Osteoblast (primary cell): ENCODE measurements around the gene ELAVL2. TPM values are rescaled to one million over a fixed set of nuclear protein-coding genes. Genes with fewer than 3 reads are reported as not detected.
"Not testable (repeated sequence)": the region's sequence is repeated elsewhere in the genome, so short reads cannot be mapped to it uniquely, and the experiment has no call there.

ENCODE experiments used
- DNase-seq: peaks from one replicate; pipeline ENCODE4 v3.0.0; 2011; ENCODE audit warnings: low spot score, mixed read lengths; ENCODE audit not compliant: insufficient read length; ENCODE audit errors: missing footprints
- H2AFZ ChIP-seq: 2 replicates; pipeline ENCODE4 v1.6.0; 2011; ENCODE audit warnings: mild to moderate bottlenecking, low read length
- H3K27ac ChIP-seq: 2 replicates; pipeline ENCODE4 v1.5.1; 2011; ENCODE audit warnings: mild to moderate bottlenecking, low read depth, low read length, moderate library complexity
- H3K27me3 ChIP-seq: 2 replicates; pipeline ENCODE4 v1.6.0; 2012; ENCODE audit warnings: mild to moderate bottlenecking, control low read depth, inconsistent platforms, low read length, moderate library complexity; ENCODE audit not compliant: insufficient read depth
- H3K36me3 ChIP-seq: 2 replicates; pipeline ENCODE4 v1.5.1; 2011; ENCODE audit warnings: mild to moderate bottlenecking, low read length, control low read depth, moderate library complexity; ENCODE audit not compliant: insufficient read depth
- H3K4me1 ChIP-seq: 2 replicates; pipeline ENCODE4 v1.5.1; 2011; ENCODE audit warnings: mild to moderate bottlenecking, low read length, control low read depth, moderate library complexity; ENCODE audit not compliant: insufficient read depth
- H3K4me2 ChIP-seq: 2 replicates; pipeline ENCODE4 v1.6.0; 2011; ENCODE audit warnings: mild to moderate bottlenecking, low read length; ENCODE audit not compliant: insufficient read depth
- H3K4me3 ChIP-seq: fragments of 200-600 bp; sonication (generic); 3 replicates; pipeline ENCODE4 v1.5.1; 2012; ENCODE audit warnings: mild to moderate bottlenecking, low read length, inconsistent platforms; ENCODE audit not compliant: insufficient read depth
- H3K79me2 ChIP-seq: 2 replicates; pipeline ENCODE4 v1.6.0; 2012; ENCODE audit warnings: mild to moderate bottlenecking, low read length, control low read depth, inconsistent platforms; ENCODE audit not compliant: insufficient read depth
- H3K9me3 ChIP-seq: 2 replicates; pipeline ENCODE4 v1.5.1; 2011; ENCODE audit warnings: low read depth, low read length, control low read depth
- H4K20me1 ChIP-seq: 2 replicates; pipeline ENCODE4 v1.6.0; 2012; ENCODE audit warnings: mild to moderate bottlenecking, low read length, control low read depth; ENCODE audit not compliant: insufficient read depth
- total RNA-seq: library from RNA; depleted of rRNA; stranded (reverse); fragments of >200 nt; gene quantifications from 2 replicates; pipeline ENCODE4 v1.2.3, GENCODE V29; 2012
- TF ChIP-seq, protein P1 (sequence below): IDR thresholded peaks from 2 replicates; pipeline ENCODE4 v1.5.1; 2011; ENCODE audit warnings: mild to moderate bottlenecking, low read depth, low read length, moderate library complexity; ENCODE audit errors: extremely low read depth

The ELAVL2 gene
- total RNA-seq, 1 donor: 0.36 TPM

DNA sequence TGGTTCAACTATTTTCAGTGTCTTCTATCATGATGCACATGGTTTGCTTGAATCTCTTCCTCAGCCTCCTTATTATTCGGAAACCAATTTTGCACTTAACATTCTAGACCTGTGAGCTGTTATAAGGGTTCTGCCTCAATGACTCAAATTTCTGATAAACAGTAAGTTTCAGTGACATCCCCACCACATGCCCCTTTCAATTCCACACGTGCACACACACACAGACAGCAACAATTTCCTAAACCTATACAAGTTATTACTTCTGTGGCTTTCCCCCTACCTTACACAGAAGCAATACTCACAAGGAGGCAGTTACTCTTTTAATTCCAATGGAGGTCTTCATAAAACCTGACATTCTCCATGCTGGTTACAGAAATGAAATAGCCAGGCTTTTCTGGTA lies 102.4 kb downstream of the ELAVL2 start:
- TF ChIP-seq, protein P1, sequence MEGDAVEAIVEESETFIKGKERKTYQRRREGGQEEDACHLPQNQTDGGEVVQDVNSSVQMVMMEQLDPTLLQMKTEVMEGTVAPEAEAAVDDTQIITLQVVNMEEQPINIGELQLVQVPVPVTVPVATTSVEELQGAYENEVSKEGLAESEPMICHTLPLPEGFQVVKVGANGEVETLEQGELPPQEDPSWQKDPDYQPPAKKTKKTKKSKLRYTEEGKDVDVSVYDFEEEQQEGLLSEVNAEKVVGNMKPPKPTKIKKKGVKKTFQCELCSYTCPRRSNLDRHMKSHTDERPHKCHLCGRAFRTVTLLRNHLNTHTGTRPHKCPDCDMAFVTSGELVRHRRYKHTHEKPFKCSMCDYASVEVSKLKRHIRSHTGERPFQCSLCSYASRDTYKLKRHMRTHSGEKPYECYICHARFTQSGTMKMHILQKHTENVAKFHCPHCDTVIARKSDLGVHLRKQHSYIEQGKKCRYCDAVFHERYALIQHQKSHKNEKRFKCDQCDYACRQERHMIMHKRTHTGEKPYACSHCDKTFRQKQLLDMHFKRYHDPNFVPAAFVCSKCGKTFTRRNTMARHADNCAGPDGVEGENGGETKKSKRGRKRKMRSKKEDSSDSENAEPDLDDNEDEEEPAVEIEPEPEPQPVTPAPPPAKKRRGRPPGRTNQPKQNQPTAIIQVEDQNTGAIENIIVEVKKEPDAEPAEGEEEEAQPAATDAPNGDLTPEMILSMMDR: no peak
- Histone ChIP-seq H3K4me3 (no peak overlapping the region), H2AFZ (no peak overlapping the region), H3K4me2 (no peak overlapping the region), H4K20me1 (no peaks in the 10 kb centered on the region), H3K27me3 (no peaks in the 10 kb centered on the region), H3K79me2 (no peaks in the 10 kb centered on the region), H3K36me3 (no peaks in the 10 kb centered on the region), H3K27ac (no peak overlapping the region), H3K9me3 (no peaks in the 10 kb centered on the region), H3K4me1 (no peaks in the 10 kb centered on the region)
- no peak for DNase-seq

DNA sequence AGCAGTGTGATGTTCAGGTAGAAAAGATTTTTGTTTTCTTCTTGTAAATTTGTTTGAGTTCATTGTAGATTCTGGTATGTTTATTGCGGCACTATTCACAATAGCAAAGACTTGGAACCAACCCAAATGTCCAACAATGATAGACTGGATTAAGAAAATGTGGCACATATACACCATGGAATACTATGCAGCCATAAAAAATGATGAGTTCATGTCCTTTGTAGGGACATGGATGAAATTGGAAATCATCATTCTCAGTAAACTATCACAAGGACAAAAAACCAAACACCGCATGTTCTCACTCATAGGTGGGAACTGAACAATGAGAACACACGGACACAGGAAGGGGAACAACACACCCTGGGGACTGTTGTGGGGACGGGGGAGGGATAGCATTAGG lies 103.0 kb downstream of the ELAVL2 start:
- not testable (repeated sequence) for H3K4me3 ChIP-seq, H3K27ac ChIP-seq, H3K4me2 ChIP-seq, H4K20me1 ChIP-seq, H3K4me1 ChIP-seq, H3K9me3 ChIP-seq, H3K36me3 ChIP-seq, H2AFZ ChIP-seq, H3K79me2 ChIP-seq, DNase-seq, H3K27me3 ChIP-seq

DNA sequence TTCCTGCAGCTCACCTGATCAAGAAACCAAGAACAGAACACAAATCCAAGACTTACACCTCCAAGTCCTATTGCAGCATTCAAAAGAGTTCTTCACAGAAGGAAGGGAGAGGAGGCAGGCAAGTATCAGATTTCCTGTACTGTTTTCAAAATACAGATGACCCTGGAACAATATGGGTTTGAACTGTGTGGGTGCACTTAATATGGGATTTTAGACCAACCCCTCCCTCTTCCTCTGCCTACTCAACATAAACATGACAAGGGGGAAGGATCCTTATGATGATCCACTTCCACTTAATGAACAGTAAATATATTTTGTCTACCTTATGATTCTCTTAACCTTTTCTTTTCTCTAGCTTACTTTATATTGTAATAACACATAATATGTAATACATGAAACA lies 104.6 kb downstream of the ELAVL2 start:
- DNase-seq: no peak
- Histone ChIP-seq H3K36me3 (no peaks in the 10 kb centered on the region), H3K27ac (no peak overlapping the region), H4K20me1 (no peaks in the 10 kb centered on the region), H3K4me1 (no peaks in the 10 kb centered on the region), H3K27me3 (no peaks in the 10 kb centered on the region), H3K4me2 (no peak overlapping the region), H3K9me3 (no peaks in the 10 kb centered on the region), H2AFZ (no peak overlapping the region), H3K79me2 (no peaks in the 10 kb centered on the region), H3K4me3 (no peak overlapping the region)
- TF ChIP-seq, protein P1: no peak

DNA sequence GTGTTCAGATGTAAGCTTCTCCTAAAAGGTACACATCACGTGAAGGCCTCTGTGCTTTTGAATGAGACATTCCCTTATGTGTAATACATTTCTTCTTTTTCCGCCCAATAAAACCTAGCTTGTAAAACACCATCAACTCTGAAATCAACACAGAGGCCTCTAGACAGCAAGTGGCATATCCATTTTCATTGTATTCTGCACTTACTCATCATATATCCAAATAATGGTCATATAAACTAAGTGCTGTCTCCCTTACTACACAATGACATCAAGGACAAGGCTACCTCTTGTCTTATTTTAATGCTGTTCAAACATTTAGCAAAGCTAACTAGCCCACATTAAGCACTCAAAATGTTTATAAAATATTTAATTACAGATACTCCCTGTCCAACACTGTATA lies 108.5 kb downstream of the ELAVL2 start:
- H3K79me2 ChIP-seq: no peaks in the 10 kb centered on the region
- H3K27ac ChIP-seq: no peak overlapping the region
- no peaks in the 10 kb centered on the region for H3K27me3 ChIP-seq
- no peak overlapping the region for H3K4me3 ChIP-seq
- no peak for DNase-seq
- H4K20me1 ChIP-seq: no peaks in the 10 kb centered on the region
- H3K4me2 ChIP-seq: no peak overlapping the region
- TF ChIP-seq, protein P1: no peak
- H3K36me3 ChIP-seq: no peaks in the 10 kb centered on the region
- H3K4me1 ChIP-seq: no peaks in the 10 kb centered on the region
- no peaks in the 10 kb centered on the region for H3K9me3 ChIP-seq
- no peak overlapping the region for H2AFZ ChIP-seq
